B cell (primary cell): ENCODE results near the gene EEFSEC. TPM values are rescaled to one million over a fixed set of nuclear protein-coding genes. Genes with fewer than 3 reads are reported as not detected.

Experiments
- ATAC-seq: fragments of 200-7000 bp; cut with Tn5 transposase; one replicate; pipeline ENCODE4 v1.10.0; 2021; ENCODE audit warnings: low read depth, mild to moderate bottlenecking, moderate number of reproducible peaks, moderate library complexity
- CTCF ChIA-PET: fragments of 350-600 bp; sonication (Branson Sonifier 250); formaldehyde crosslinking; loops from one replicate; lab custom pipeline; 2021; ENCODE audit warnings: antibody characterized with exemption, inconsistent platforms; lab: Charles Lee
- POLR2A ChIA-PET: fragments of 350-600 bp; sonication (Branson Sonifier 250); formaldehyde crosslinking; loops from one replicate; lab custom pipeline; 2021; ENCODE audit warnings: antibody characterized with exemption; lab: Charles Lee
- DNase-seq: peaks from one replicate; pipeline ENCODE4 v3.0.0; 2013
- H2AFZ ChIP-seq: 2 replicates; pipeline ENCODE4 v1.6.1; 2012; ENCODE audit warnings: mild to moderate bottlenecking, low read depth, low read length; ENCODE audit not compliant: insufficient read depth, poor library complexity, severe bottlenecking
- H3K27ac ChIP-seq, 2 donors: 1 replicate in 1 of 2; 2 replicates in 1 of 2; pipeline ENCODE4 v1.5.1; 2012 to 2013; ENCODE audit warnings: low read length in 2 of 2, mild to moderate bottlenecking in 2 of 2, moderate library complexity in 1 of 2
- H3K27me3 ChIP-seq, 4 experiments: fragments of 200-600 bp in 1 of 4; sonication (generic) in 1 of 4; replicated peaks in 1 of 4; 1 replicate in 2 of 4; 2 replicates in 2 of 4; pipeline versions ENCODE4 v1.6.1 to v1.7.0; 2013 to 2016; ENCODE audit warnings: low read length in 3 of 4, mild to moderate bottlenecking in 2 of 4, mixed read lengths in 1 of 4, moderate library complexity in 1 of 4; ENCODE audit not compliant: insufficient read depth in 4 of 4, control insufficient read depth in 3 of 4; ENCODE audit errors: control extremely low read depth in 1 of 4
- H3K36me3 ChIP-seq, 2 experiments: replicated peaks in 1 of 2; 1 replicate in 1 of 2; 2 replicates in 1 of 2; pipeline versions ENCODE4 v1.6.1 to v1.7.1; 2013; ENCODE audit warnings: low read length in 1 of 2; ENCODE audit not compliant: insufficient read depth in 2 of 2, control insufficient read depth in 1 of 2; ENCODE audit errors: control extremely low read depth in 1 of 2, extremely low read depth in 1 of 2
- H3K4me1 ChIP-seq, 2 donors: fragments of 200-600 bp in 1 of 2; sonication (generic) in 1 of 2; 1 replicate in 1 of 2; 2 replicates in 1 of 2; pipeline versions ENCODE4 v1.5.1 to v1.6.1; 2013 to 2017; ENCODE audit warnings: low read length in 2 of 2; ENCODE audit not compliant: control insufficient read depth in 2 of 2, insufficient read depth in 2 of 2
- H3K4me2 ChIP-seq: replicated peaks from 2 replicates; pipeline ENCODE3; 2012; ENCODE audit warnings: mild to moderate bottlenecking, low read depth, low read length; ENCODE audit not compliant: poor library complexity, severe bottlenecking
- H3K4me3 ChIP-seq, 5 experiments: fragments of 200-600 bp in 1 of 5; sonication (generic) in 1 of 5; 1 replicate in 3 of 5; 2 replicates in 2 of 5; pipeline versions ENCODE4 v1.5.1 to v1.7.0; 2011 to 2016; ENCODE audit warnings: low read length in 4 of 5, mild to moderate bottlenecking in 4 of 5, low read depth in 2 of 5, control low read depth in 1 of 5, moderate library complexity in 1 of 5; ENCODE audit not compliant: insufficient read depth in 1 of 5; ENCODE audit errors: control extremely low read depth in 1 of 5, extremely low read depth in 1 of 5
- H3K79me2 ChIP-seq: fragments of 200-600 bp; sonication (generic); one replicate; pipeline ENCODE4 v1.6.0; 2016; ENCODE audit warnings: low read length; ENCODE audit not compliant: control insufficient read depth, insufficient read depth
- H3K9ac ChIP-seq: fragments of 200-600 bp; sonication (generic); 2 replicates; pipeline ENCODE4 v1.6.1; 2017; ENCODE audit warnings: mild to moderate bottlenecking, low read length, moderate library complexity
- H3K9me3 ChIP-seq, 3 donors: one replicate each; pipeline versions ENCODE4 v1.6.1 to v1.7.1; 2013; ENCODE audit warnings: low read length in 2 of 3; ENCODE audit not compliant: control insufficient read depth in 2 of 3, insufficient read depth in 1 of 3; ENCODE audit errors: control extremely low read depth in 1 of 3
- H4K20me1 ChIP-seq: 2 replicates; pipeline ENCODE4 v1.6.0; 2012; ENCODE audit warnings: mild to moderate bottlenecking, low read length; ENCODE audit not compliant: insufficient read depth, control insufficient read depth, poor library complexity, severe bottlenecking
- H3K27ac Mint-ChIP-seq: one replicate; pipeline ENCODE4 v1.8.0; 2021; ENCODE audit warnings: mixed read lengths
- H3K27me3 Mint-ChIP-seq: one replicate; pipeline ENCODE4 v1.8.0; 2021; ENCODE audit warnings: mixed read lengths
- H3K4me1 Mint-ChIP-seq: one replicate; pipeline ENCODE4 v1.8.0; 2021; ENCODE audit warnings: mixed read lengths
- H3K4me3 Mint-ChIP-seq: one replicate; pipeline ENCODE4 v1.8.0; 2021; ENCODE audit warnings: mixed read lengths
- H3K9me3 Mint-ChIP-seq: one replicate; pipeline ENCODE4 v1.8.0; 2022; ENCODE audit warnings: mixed read lengths; ENCODE audit not compliant: insufficient read depth
- CTCF ChIP-seq: fragments of 200-600 bp; IDR thresholded peaks from one replicate; pipeline ENCODE4 v1.8.0; 2022; ENCODE audit warnings: antibody characterized with exemption, mild to moderate bottlenecking
- EZH2 ChIP-seq: IDR thresholded peaks from 2 replicates; pipeline ENCODE4 v1.6.1; 2012; ENCODE audit warnings: borderline replicate concordance, low read depth, mild to moderate bottlenecking, moderate library complexity, low read length; ENCODE audit not compliant: insufficient read depth, poor library complexity, severe bottlenecking
- WGBS: methylation state at CpG from one replicate; pipeline ENCODE4 v1.1.5; 2013; ENCODE audit warnings: missing lambda C conversion rate; ENCODE audit not compliant: insufficient coverage; 5-methylcytosine and 5-hydroxymethylcytosine counted together
- intact Hi-C: fragments of 100-400 bp; cut with micrococcal nuclease; formaldehyde crosslinking; loops from one replicate; pipeline ENCODE4 v1.10.0; 2022
- polyA plus RNA-seq: library from polyadenylated mRNA; depleted of rRNA; stranded (reverse); fragments of >200 nt; gene quantifications from 2 replicates; pipeline ENCODE4 v1.2.3, GENCODE V29; 2012
- total RNA-seq, 2 donors: library from RNA; stranded (reverse); fragments of 120-200 nt in 1 of 2; gene quantifications; 1 replicate in 1 of 2; 2 replicates in 1 of 2; pipeline versions ENCODE4 v1.2.3 to v1.2.4, GENCODE V29; 2013 to 2022

The EEFSEC gene
- total and polyA plus RNA-seq, 2 donors (not counting 1 experiment from before 2014, with no cell fraction given), result 17.9 to 18.4 TPM

GRCh38 chr3:128267541-128267940 lies 114.3 kb downstream of the EEFSEC start:
- WGBS, result 83% methylated on average over 1 of the region's 4 CpGs
- H3K27ac Mint-ChIP-seq, result no peak overlapping the region
- H3K9me3 Mint-ChIP-seq, result no peaks in the 10 kb centered on the region
- Histone ChIP-seq H2AFZ (no peak overlapping the region), H3K4me3 (no peak overlapping the region), H3K9ac (no peak overlapping the region), H3K9me3 (no peaks in the 10 kb centered on the region), H3K36me3 (peaks cover 0 to 38% of the 10 kb centered on the region in 2 experiments), H3K27me3 (no peaks in the 10 kb centered on the region), H3K4me1 (no peaks in the 10 kb centered on the region), H4K20me1 (no peaks in the 10 kb centered on the region), H3K27ac (no peak overlapping the region), H3K4me2 (no peak overlapping the region), H3K79me2 (no peaks in the 10 kb centered on the region)
- no peaks in the 10 kb centered on the region for H3K4me1 Mint-ChIP-seq
- ChIA-PET CTCF (no interaction called here), POLR2A (no interaction called here)
- no peak for TF ChIP-seq EZH2
- no peak for TF ChIP-seq CTCF
- no peaks in the 10 kb centered on the region for H3K27me3 Mint-ChIP-seq
- DNase-seq (no peak), ATAC-seq (no peak)
- intact Hi-C loops, result no loop called here
- H3K4me3 Mint-ChIP-seq, result no peak overlapping the region

GRCh38 chr3:128269006-128269775 lies 115.9 kb downstream of the EEFSEC start:
- no peak overlapping the region for H3K27ac Mint-ChIP-seq
- H3K9ac ChIP-seq, result no peak overlapping the region
- WGBS, result 98% methylated on average over 9 of the region's 11 CpGs

More at GRCh38 chr3:128269006-128269775, 115.9 kb downstream of the EEFSEC start:
- Mint-ChIP-seq H3K9me3 (no peaks in the 10 kb centered on the region), H3K4me3 (no peak overlapping the region), H3K4me1 (no peaks in the 10 kb centered on the region), H3K27me3 (no peaks in the 10 kb centered on the region)
- ChIA-PET POLR2A (no interaction called here), CTCF (no interaction called here)
- ATAC-seq (no peak), DNase-seq (no peak)
- H4K20me1 ChIP-seq, result no peaks in the 10 kb centered on the region
- H3K4me3 ChIP-seq, result no peak overlapping the region
- H3K36me3 ChIP-seq, result peaks cover 0 to 33% of the 10 kb centered on the region in 2 experiments
- H3K27ac ChIP-seq, result no peak overlapping the region
- no peak overlapping the region for H2AFZ ChIP-seq
- H3K27me3 ChIP-seq, result no peaks in the 10 kb centered on the region
- TF ChIP-seq EZH2 (no peak), CTCF (no peak)
- no peaks in the 10 kb centered on the region for H3K79me2 ChIP-seq
- intact Hi-C loops, result no loop called here
- H3K9me3 ChIP-seq, result no peaks in the 10 kb centered on the region
- no peaks in the 10 kb centered on the region for H3K4me1 ChIP-seq
- no peak overlapping the region for H3K4me2 ChIP-seq
